Mammary epithelial cell (primary cell): ENCODE data around the gene NT5M.

Source experiments
- CTCF ChIP-seq, 2 donors: IDR thresholded peaks in 1 of 2; conservative IDR thresholded peaks in 1 of 2; 2 replicates each; pipeline ENCODE4 v1.5.1; 2011 to 2012; ENCODE audit warnings: inconsistent platforms in 2 of 2, low read length in 2 of 2, mild to moderate bottlenecking in 2 of 2, control low read depth in 1 of 2, low read depth in 1 of 2; ENCODE audit not compliant: insufficient read depth in 1 of 2; ENCODE audit errors: extremely low read depth in 1 of 2
- EZH2 ChIP-seq: IDR thresholded peaks from 2 replicates; pipeline ENCODE4 v1.6.1; 2012; ENCODE audit warnings: low read length, inconsistent platforms, borderline replicate concordance

DNA sequence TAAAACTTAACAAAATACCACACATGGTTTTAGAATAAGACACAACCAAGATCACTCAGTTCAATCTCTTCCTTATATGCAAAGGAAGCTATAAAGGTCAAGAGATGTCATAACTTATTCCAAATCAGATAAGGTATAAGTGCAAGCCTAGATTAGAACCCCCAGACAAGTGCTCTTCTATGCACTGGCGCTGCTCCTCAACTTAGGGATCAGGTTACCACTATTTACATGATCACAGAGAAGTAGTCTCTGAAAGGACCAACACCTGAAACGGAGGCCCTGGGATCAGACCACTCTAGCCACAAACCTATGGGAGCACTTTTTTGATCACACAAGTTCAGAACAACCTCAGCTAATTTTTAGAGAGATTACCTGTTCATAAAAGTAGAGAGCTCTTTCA is 38.7 kb upstream of the NT5M start:
- no peak for TF ChIP-seq EZH2
- no peak for TF ChIP-seq CTCF (conservative IDR thresholded peaks at IDR 0.05 in 1 of 2, IDR thresholded peaks at IDR 0.05 in 1 of 2; ENCODE audit: extremely low read depth in 1 of 2, insufficient read depth in 1 of 2, low read depth in 1 of 2, low read length in 2 of 2)
